DND-41 (cell line): ENCODE data around the gene HDAC4.

Source experiments
- ATAC-seq: fragments of 200-7000 bp; cut with Tn5 transposase; 3 replicates; pipeline ENCODE4 v1.9.1; 2021; ENCODE audit warnings: low read depth; ENCODE audit not compliant: insufficient read depth
- DNase-seq: peaks from one replicate; pipeline ENCODE4 v3.0.0-alpha.2; 2020
- H2AFZ ChIP-seq: 2 replicates; pipeline ENCODE4 v1.6.0; 2012; ENCODE audit warnings: low read depth, low read length
- H3K27ac ChIP-seq: 2 replicates; pipeline ENCODE4 v1.5.1; 2012; ENCODE audit warnings: low read length, inconsistent platforms
- H3K27me3 ChIP-seq: fragments of 200-600 bp; sonication (generic); 2 replicates; pipeline ENCODE4 v1.6.0; 2012; ENCODE audit warnings: low read length, mild to moderate bottlenecking, inconsistent platforms; ENCODE audit not compliant: insufficient read depth, poor library complexity
- H3K36me3 ChIP-seq: 2 replicates; pipeline ENCODE4 v1.5.1; 2012; ENCODE audit warnings: low read length, inconsistent platforms; ENCODE audit not compliant: insufficient read depth
- H3K4me1 ChIP-seq: 2 replicates; pipeline ENCODE4 v1.5.1; 2012; ENCODE audit warnings: mild to moderate bottlenecking, low read length; ENCODE audit not compliant: insufficient read depth
- H3K4me2 ChIP-seq: 2 replicates; pipeline ENCODE4 v1.6.0; 2012; ENCODE audit warnings: mild to moderate bottlenecking, moderate library complexity, low read length, inconsistent platforms; ENCODE audit not compliant: insufficient read depth
- H3K4me3 ChIP-seq, 2 experiments: fragments of 200-600 bp in 1 of 2; shearing (Covaris generic) in 1 of 2; 2 replicates each; pipeline ENCODE4 v1.5.1; 2012 to 2016; ENCODE audit warnings: inconsistent platforms in 2 of 2, low read length in 2 of 2, mild to moderate bottlenecking in 2 of 2, low read depth in 1 of 2, moderate library complexity in 1 of 2
- H3K79me2 ChIP-seq: 2 replicates; pipeline ENCODE4 v1.6.0; 2012; ENCODE audit warnings: low read length, inconsistent platforms; ENCODE audit not compliant: insufficient read depth
- H3K9ac ChIP-seq: 2 replicates; pipeline ENCODE4 v1.6.0; 2012; ENCODE audit warnings: low read depth, mild to moderate bottlenecking, inconsistent platforms, low read length, moderate library complexity
- H3K9me3 ChIP-seq: 2 replicates; pipeline ENCODE4 v1.5.1; 2012; ENCODE audit warnings: low read length, moderate library complexity, mild to moderate bottlenecking, inconsistent platforms; ENCODE audit not compliant: insufficient read depth, severe bottlenecking
- H4K20me1 ChIP-seq: 2 replicates; pipeline ENCODE4 v1.6.0; 2012; ENCODE audit warnings: low read length; ENCODE audit not compliant: insufficient read depth
- CTCF ChIP-seq: IDR thresholded peaks from 2 replicates; pipeline ENCODE4 v1.5.1; 2012; ENCODE audit warnings: borderline replicate concordance, low read length, moderate library complexity, mild to moderate bottlenecking; ENCODE audit not compliant: poor library complexity, severe bottlenecking; ENCODE audit errors: extremely low read depth
- EZH2 ChIP-seq: IDR thresholded peaks from 3 replicates; pipeline ENCODE4 v1.6.1; 2012; ENCODE audit warnings: borderline replicate concordance, low read depth, mild to moderate bottlenecking, moderate library complexity, low read length, inconsistent platforms; ENCODE audit not compliant: severe bottlenecking

HDAC4 gene

DNA sequence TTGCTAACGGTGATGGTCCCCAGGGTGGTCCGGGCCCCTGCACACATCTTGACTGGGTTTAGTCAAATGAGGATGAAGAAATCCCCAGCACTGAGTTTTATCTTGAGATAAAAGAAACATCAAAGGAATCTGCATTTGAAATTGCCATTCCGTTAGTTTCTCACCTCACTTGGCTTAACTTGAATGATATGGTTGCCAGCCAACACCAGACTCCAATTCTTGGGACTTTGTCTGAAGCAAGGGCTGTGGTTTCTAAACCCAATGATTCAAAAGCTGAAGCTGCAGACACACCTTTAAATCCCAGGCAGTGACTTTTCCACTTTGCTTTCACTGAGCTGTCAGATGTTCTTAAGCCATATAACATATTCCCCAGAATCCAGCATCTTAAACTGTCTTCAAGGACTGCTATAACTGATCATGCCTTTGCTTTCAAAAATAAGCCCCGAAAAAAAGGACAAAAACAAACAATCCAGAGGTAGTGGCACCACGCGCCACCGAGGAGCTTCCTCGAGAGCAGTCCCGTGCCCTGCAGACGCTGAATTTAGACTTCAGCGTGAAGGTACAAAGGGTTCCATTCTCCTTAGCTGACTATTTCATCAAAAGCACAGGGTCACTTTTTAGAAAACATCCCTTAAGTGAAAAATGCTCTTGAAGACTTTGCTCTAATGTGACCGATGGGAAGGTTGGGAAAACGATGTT, 189.3 kb downstream of the HDAC4 start:
- TF ChIP-seq CTCF = no peak
- no peak for TF ChIP-seq EZH2
- Histone ChIP-seq H3K4me2 (no peak overlapping the region), H3K9ac (no peak overlapping the region), H2AFZ (no peak overlapping the region), H3K27ac (no peak overlapping the region), H3K9me3 (no peaks in the 10 kb centered on the region), H3K4me3 (no peak overlapping the region), H3K4me1 (peaks cover 11% of the 10 kb centered on the region), H3K27me3 (no peaks in the 10 kb centered on the region), H3K79me2 (peaks cover 100% of the 10 kb centered on the region), H3K36me3 (peaks cover 58% of the 10 kb centered on the region), H4K20me1 (peaks cover 97% of the 10 kb centered on the region)
- DNase-seq (no peak), ATAC-seq (no peak)

GRCh38 chr2:239209783-239210182, 191.0 kb downstream of the HDAC4 start:
- Histone ChIP-seq H3K4me1 (peaks cover 11% of the 10 kb centered on the region), H3K9me3 (no peaks in the 10 kb centered on the region), H3K4me2 (no peak overlapping the region), H3K9ac (no peak overlapping the region), H4K20me1 (peaks cover 97% of the 10 kb centered on the region), H3K27me3 (no peaks in the 10 kb centered on the region), H3K4me3 (no peak overlapping the region), H3K36me3 (peaks cover 60% of the 10 kb centered on the region), H3K79me2 (peaks cover 100% of the 10 kb centered on the region), H2AFZ (no peak overlapping the region), H3K27ac (no peak overlapping the region)
- DNase-seq = no peak
- no peak for TF ChIP-seq CTCF
- TF ChIP-seq EZH2 = no peak
- ATAC-seq = no peak

DNA sequence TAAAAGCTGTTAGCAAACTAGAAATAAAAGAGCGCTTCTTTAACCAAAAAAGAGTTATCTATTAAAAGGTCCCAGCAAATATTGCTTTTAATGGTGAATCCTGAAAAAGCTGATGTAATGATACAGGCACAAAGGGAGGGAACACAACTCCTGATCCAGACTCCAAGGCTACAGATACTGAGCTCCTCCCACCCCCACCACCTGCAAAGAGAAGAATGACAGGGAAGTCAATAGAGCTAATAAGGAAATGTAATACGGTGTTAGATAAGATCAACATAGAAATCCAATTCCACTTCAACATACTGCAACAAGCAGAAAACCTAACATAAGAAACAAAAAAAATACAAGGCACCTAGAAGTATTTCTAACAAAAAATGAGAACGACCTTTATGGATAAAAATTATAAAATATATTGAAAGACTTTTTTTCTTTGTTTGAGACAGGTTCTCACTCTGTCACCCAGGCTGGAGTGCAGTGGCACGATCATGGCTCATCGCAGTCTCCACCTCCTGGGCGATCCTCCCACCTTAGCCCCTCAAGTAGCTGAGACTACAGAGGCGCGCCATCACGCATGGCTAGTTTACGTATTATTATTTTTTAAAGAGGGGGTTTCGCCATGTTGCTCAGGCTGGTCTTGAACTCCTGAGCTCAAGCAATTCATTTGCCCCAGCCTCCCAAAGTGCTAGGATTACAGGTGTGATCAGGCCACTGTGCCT, 192.2 kb downstream of the HDAC4 start:
- Histone ChIP-seq H3K4me3 (no peak overlapping the region), H3K79me2 (peaks cover 100% of the 10 kb centered on the region), H3K36me3 (peaks cover 60% of the 10 kb centered on the region), H4K20me1 (peaks cover 97% of the 10 kb centered on the region), H3K4me2 (no peak overlapping the region), H3K27me3 (no peaks in the 10 kb centered on the region), H3K9ac (no peak overlapping the region), H2AFZ (no peak overlapping the region), H3K4me1 (peaks cover 3% of the 10 kb centered on the region; the same call in 1 of the 2 replicates), H3K9me3 (no peaks in the 10 kb centered on the region), H3K27ac (no peak overlapping the region)
- TF ChIP-seq EZH2 (no peak), CTCF (no peak)
- DNase-seq (no peak), ATAC-seq (no peak)
